Measurements from ENCODE around the gene SLC47A1.

Gene SLC47A1

GRCh38 chr17:19537111-19537510, 3.5 kb downstream of the SLC47A1 start:
- no peaks in the 10 kb centered on the region for H3K36me3 ChIP-seq (replicated peaks)
- in situ Hi-C loops (cut with HindIII; ENCODE audit: low pct_ligation_motif_present, low sequenced_read_pairs): no loop called here

GRCh38 chr17:19538095-19539039, 4.7 kb downstream of the SLC47A1 start:
- peaks cover 4% of the 10 kb centered on the region for H3K27me3 ChIP-seq (replicated peaks)
- no peak for TF ChIP-seq CTCF (IDR thresholded peaks at IDR 0.05; ENCODE audit: low read depth, low read length, missing control alignments)
- no peak for DNase-seq
- H3K27ac ChIP-seq: no peak overlapping the region
- H3K36me3 ChIP-seq (replicated peaks): no peaks in the 10 kb centered on the region
- H3K4me3 ChIP-seq (ENCODE audit: low read depth, low read length): no peak overlapping the region
- in situ Hi-C loops (cut with HindIII; ENCODE audit: low pct_ligation_motif_present, low sequenced_read_pairs): no loop called here

More at GRCh38 chr17:19537111-19537510, 3.5 kb downstream of the SLC47A1 start:
- no peak overlapping the region for H3K4me3 ChIP-seq (ENCODE audit: low read depth, low read length)
- DNase-seq: no peak
- no peak overlapping the region for H3K27ac ChIP-seq
- no peak for TF ChIP-seq CTCF (IDR thresholded peaks at IDR 0.05; ENCODE audit: low read depth, low read length, missing control alignments)
- H3K27me3 ChIP-seq (replicated peaks): peaks cover 4% of the 10 kb centered on the region

- in situ Hi-C loops (cut with HindIII; ENCODE audit: low pct_ligation_motif_present, low sequenced_read_pairs): no loop called here
- TF ChIP-seq CTCF (IDR thresholded peaks at IDR 0.05; ENCODE audit: low read depth, low read length, missing control alignments): no peak
- Histone ChIP-seq H3K27me3 (replicated peaks) (peaks cover 4% of the 10 kb centered on the region), H3K4me3 (ENCODE audit: low read depth, low read length) (no peak overlapping the region), H3K27ac (no peak overlapping the region), H3K36me3 (replicated peaks) (no peaks in the 10 kb centered on the region)
- no peak for DNase-seq
These were observed 5.4 kb downstream of the SLC47A1 start for GRCh38 chr17:19539040-19539399.

- no peak overlapping the region for H3K27ac ChIP-seq
- no peak for DNase-seq
- in situ Hi-C loops (cut with HindIII; ENCODE audit: low pct_ligation_motif_present, low sequenced_read_pairs): no loop called here
- H3K36me3 ChIP-seq (replicated peaks): no peaks in the 10 kb centered on the region
- H3K4me3 ChIP-seq (ENCODE audit: low read depth, low read length): no peak overlapping the region
- H3K27me3 ChIP-seq (replicated peaks): peaks cover 4% of the 10 kb centered on the region
- TF ChIP-seq CTCF (IDR thresholded peaks at IDR 0.05; ENCODE audit: low read depth, low read length, missing control alignments): no peak
These were observed 6.2 kb downstream of the SLC47A1 start for GRCh38 chr17:19539841-19540311.

GRCh38 chr17:19540706-19541370, 7.2 kb downstream of the SLC47A1 start:
- no peak for DNase-seq
- Histone ChIP-seq H3K36me3 (replicated peaks) (no peaks in the 10 kb centered on the region), H3K4me3 (ENCODE audit: low read depth, low read length) (no peak overlapping the region), H3K27me3 (replicated peaks) (no peaks in the 10 kb centered on the region), H3K27ac (no peak overlapping the region)
- TF ChIP-seq CTCF (IDR thresholded peaks at IDR 0.05; ENCODE audit: low read depth, low read length, missing control alignments): no peak
- in situ Hi-C loops (cut with HindIII; ENCODE audit: low pct_ligation_motif_present, low sequenced_read_pairs): no loop called here

Measured in brain microvascular endothelial cell (primary cell).